GM18873 (cell line): Measurements from ENCODE around the gene CLDN18.

Source experiments
- ATAC-seq: cut with Tn5 transposase; IDR thresholded peaks from one replicate; pipeline ENCODE4 v1.9.1; 2021; ENCODE audit warnings: mild to moderate bottlenecking, moderate library complexity, moderate number of reproducible peaks; ENCODE audit not compliant: unreplicated experiment, low FRiP score

Gene CLDN18

GRCh38 chr3:138023754-138024153 is 13.8 kb downstream of the CLDN18 start:
- no peak for ATAC-seq

DNA sequence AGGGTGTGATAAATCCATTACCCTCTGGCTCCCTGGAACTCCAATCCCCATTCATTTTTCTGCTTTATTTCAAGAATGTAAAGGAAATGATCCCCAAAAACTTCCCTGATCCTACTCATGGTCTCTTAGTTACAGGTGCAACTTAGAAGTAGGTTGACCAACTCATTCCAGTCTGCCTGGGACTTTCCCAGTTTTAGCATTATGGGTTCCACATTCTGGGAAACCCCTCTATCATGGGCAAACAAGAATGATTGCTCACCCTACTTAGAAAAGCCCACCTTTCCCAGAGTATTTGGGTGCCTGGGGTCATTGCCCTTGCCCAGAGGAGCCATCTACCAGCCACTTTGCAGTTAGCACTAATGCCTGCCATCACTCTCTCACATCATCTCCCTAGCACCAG is 15.6 kb downstream of the CLDN18 start:
- ATAC-seq, result no peak

GRCh38 chr3:138027821-138028220 is 17.9 kb downstream of the CLDN18 start:
- ATAC-seq, result no peak

- no peak for ATAC-seq
Measured at GRCh38 chr3:138030734-138031280, 20.8 kb downstream of the CLDN18 start.

GRCh38 chr3:138031536-138031935 is 21.6 kb downstream of the CLDN18 start:
- ATAC-seq, result no peak

DNA sequence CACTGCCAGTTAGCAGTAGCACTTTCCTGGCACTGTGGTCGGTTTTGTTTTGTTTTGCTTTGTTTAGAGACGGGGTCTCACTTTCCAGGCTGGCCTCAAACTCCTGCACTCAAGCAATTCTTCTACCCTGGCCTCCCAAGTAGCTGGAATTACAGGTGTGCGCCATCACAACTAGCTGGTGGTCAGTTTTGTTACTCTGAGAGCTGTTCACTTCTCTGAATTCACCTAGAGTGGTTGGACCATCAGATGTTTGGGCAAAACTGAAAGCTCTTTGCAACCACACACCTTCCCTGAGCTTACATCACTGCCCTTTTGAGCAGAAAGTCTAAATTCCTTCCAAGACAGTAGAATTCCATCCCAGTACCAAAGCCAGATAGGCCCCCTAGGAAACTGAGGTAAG is 22.6 kb downstream of the CLDN18 start:
- peak; percentile 55 for ATAC-seq

GRCh38 chr3:138033202-138033691 is 23.3 kb downstream of the CLDN18 start:
- ATAC-seq, result no peak

- no peak for ATAC-seq
Measured at GRCh38 chr3:138034918-138035317, 25.0 kb downstream of the CLDN18 start.

- no peak for ATAC-seq
Measured at GRCh38 chr3:138036572-138036971, 26.6 kb downstream of the CLDN18 start.

DNA sequence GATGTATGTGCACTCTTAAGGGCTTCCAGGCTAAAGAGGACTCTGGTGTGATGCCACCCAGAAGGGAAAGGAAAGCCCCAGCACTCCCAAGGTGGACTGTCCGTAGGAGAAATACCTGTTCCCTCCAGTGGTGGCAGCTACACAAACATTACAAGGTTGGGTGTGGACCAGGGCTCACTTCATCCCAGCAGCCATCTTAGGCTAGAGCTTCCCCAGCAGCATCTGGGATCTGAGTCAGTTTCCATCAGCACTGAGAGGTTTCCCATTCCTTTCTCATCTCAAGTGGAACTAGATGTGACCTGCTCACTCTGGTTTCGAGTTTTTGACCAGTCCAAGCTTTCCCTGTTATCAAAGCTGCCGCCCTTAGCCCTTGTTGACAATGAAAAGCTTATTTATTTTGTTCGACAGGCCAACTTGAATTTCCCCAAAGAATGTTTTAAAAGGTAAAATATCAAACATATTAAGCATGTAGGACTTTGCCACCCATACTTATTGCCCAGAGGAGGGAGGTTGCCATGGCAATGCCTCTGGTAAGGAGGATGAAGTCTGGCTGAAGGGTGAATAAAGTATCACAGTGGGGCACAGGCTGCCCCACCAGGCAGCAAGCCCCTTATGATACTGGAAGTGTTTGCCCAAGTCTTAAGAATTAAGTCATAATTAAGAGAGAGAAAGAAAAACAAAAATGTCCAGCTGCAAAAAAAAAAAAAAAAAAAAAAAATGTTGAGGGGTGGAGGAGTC is 28.9 kb downstream of the CLDN18 start:
- ATAC-seq, result no peak

DNA sequence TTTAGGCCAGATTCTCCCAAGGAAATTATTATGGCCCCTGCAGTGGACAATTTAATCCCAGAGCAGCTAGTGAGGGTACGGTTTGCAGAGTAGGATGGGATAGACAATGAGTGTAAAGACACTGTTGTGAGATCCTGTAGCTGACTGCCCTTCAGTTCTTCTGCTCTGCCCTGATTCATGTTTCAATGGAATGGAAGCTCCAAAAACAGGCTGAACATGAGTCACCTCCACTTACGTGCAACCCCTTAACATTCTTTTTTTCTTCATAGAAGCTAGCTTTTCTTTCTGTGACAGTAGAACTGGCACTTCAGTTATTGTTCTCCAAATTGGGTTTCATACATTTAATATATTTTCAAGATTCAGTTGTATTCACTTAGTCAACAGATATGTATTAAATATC is 32.1 kb downstream of the CLDN18 start:
- no peak for ATAC-seq

- ATAC-seq, result no peak
Measured at GRCh38 chr3:138043266-138044029, 33.5 kb downstream of the CLDN18 start.

DNA sequence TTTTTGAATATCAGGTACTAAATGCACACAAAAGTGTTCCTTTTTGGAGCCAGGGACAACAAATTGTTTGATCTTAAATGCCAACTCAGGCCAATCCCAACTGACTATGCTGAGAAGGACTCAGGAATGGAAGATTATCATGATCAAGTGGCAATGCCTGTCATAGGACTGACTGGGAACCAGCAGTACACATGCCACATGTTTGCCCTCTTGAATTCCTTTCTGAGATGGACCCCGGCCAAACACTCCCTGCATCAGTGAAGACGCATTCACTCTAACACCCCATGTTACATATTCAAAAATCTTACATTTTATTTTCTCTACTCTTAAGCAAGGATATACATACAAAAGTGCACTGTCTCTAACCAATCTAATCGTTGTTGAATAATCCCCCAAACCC is 36.1 kb downstream of the CLDN18 start:
- no peak for ATAC-seq

GRCh38 chr3:138046955-138047354 is 37.0 kb downstream of the CLDN18 start:
- no peak for ATAC-seq

- ATAC-seq, result no peak
Measured at GRCh38 chr3:138047596-138048158, 37.7 kb downstream of the CLDN18 start.

DNA sequence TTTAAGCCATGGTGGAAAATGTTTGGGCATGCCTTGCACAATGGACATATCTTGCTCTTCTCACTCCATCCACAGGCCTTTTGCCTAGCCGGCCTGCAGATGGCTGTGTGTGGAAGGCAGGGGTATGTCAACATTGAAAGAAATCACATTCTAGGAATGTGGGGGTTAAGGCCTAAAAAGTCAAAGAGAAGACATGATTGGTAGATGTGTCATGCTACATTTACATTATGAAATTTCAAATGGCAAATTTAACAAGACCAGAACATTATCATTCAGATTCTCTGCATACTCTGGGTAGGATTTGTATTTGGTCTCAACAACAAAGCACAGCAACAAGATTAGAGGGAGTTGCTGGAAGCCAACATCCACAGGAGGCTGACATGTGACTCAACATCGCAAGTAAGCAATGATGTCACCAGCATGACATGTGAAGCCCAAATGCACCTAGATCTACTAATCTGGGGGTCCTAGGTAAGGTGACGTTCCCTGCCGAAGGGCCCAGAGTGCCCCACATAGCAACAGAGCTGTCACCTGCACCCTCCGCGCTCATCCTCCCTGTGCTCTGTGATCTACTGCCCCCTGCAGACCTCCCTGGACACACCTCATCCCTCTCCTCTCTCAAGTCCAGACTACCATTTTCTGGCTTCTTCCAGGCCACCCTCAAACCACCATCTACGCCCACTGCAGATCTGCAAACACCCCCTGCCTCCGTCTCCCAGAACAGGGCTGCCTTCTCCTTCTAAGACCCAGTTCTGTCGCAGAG is 39.4 kb downstream of the CLDN18 start:
- ATAC-seq, result no peak

DNA sequence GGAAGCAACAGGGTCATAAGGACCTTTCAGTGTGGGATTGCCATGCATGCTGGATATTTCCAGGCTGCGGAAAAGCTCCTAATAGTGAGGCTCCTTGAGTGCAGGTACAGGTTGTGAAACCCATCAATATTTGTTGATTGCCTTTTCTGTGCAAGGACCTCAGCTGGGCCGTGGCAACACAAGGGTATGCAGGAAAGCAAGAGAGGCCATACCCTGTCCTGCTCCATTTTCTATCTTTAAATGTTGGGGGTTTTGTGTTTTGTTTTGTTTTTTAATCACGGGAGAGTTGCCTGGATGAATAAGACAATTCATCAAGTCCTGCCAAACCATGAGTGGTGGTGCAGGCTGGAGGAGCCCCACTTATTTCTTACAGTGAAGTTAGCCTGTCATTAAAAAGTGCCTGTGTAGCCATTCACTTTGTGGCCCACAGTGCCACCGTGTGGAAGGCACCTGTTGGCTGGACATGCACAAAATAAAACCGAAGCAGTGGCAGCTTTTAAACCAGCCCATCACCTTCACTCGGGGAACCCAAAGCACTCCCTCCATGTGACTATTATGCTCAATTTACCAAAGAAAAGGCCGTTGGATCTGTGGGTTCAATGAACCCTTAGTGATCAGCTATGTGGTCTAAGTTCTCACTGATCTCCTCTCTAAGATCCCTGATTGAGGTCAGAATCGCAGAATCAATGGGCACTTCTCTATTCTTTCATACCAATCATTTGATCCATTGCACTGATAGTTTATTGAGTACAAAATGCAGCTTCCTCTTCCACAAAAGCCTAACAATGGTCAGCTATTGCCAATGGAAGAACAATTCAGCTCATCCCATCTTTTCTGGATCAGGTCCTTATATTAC is 42.2 kb downstream of the CLDN18 start:
- ATAC-seq, result peak; percentile 60

DNA sequence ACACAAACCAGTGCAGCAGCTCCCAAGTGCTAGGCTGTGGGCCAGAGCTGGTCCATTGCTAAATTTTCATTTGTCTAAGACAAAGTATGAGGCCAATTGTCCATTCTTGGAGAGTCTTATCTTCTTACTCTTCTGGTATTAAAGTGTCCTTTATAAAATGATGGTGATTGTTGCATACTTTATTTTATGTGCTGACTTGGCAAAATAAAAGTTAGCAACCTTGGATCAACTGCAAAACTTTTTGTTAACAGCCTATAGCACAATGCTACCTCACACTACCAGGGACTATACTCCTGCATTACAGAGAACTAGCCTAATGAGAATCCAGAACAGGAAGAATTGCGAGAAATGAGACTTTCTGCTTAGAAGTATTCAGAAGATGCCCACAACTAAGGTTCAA is 44.1 kb downstream of the CLDN18 start:
- no peak for ATAC-seq

- no peak for ATAC-seq
Measured at GRCh38 chr3:138057384-138057783, 47.4 kb downstream of the CLDN18 start.

GRCh38 chr3:138059261-138059660 is 49.3 kb downstream of the CLDN18 start:
- ATAC-seq, result no peak
